ENCODE results near the gene NDN. TPM values are rescaled to one million over a fixed set of nuclear protein-coding genes. Genes with fewer than 3 reads are reported as not detected.

NDN gene
- total RNA-seq, 1 experiment from 2014 or later, result not detected

GRCh38 chr15:23647001-23647295 is 40.2 kb downstream of the NDN start:
- Histone ChIP-seq H4K20me1 (ENCODE audit: low read length) (no peaks in the 10 kb centered on the region), H2AFZ (ENCODE audit: low read length) (no peak overlapping the region), H3K27me3 (ENCODE audit: low read length) (peaks cover 37% of the 10 kb centered on the region), H3K9me3 (ENCODE audit: low read length) (no peaks in the 10 kb centered on the region), H3K79me2 (ENCODE audit: low read length) (no peaks in the 10 kb centered on the region), H3K9ac (ENCODE audit: low read length) (no peak overlapping the region), H3K4me2 (ENCODE audit: low read length) (no peak overlapping the region), H3F3A (ENCODE audit: low read length, unreplicated experiment) (no peaks in the 10 kb centered on the region), H3K27ac (ENCODE audit: low read length) (no peak overlapping the region), H3K9me2 (replicated peaks; ENCODE audit: low read length) (no peaks in the 10 kb centered on the region), H3K36me3 (ENCODE audit: low read depth, low read length) (no peaks in the 10 kb centered on the region), H3K4me1 (ENCODE audit: insufficient read depth, low read length) (no peaks in the 10 kb centered on the region), H3K4me3 (ENCODE audit: low read length) (no peak overlapping the region)
- no TSS peak for BruUV-seq (replicated peaks)
- TF ChIP-seq CTCF (conservative IDR thresholded peaks at IDR 0.05; ENCODE audit: low read depth, low read length) (no peak), EZH2phosphoT487 (IDR thresholded peaks at IDR 0.05; ENCODE audit: borderline replicate concordance, low read length) (no peak), EZH2 (IDR thresholded peaks at IDR 0.05; ENCODE audit: low read length, unreplicated experiment) (no peak)
- ChIA-PET POLR2A (ENCODE audit: unreplicated experiment) (no interaction called here), CTCF (no interaction called here)
- DNase-seq, result no peak
- no peak for ATAC-seq
- intact Hi-C loops (cut with micrococcal nuclease), result loop anchor here (5.0 kb wide), 1 partner anchor 210 kb away; no protein-coding TSS in a partner anchor

- ChIA-PET POLR2A (ENCODE audit: unreplicated experiment) (no interaction called here), CTCF (no interaction called here)
- Histone ChIP-seq H3K9ac (ENCODE audit: low read length) (no peak overlapping the region), H3K9me2 (replicated peaks; ENCODE audit: low read length) (no peaks in the 10 kb centered on the region), H3K4me2 (ENCODE audit: low read length) (no peak overlapping the region), H3F3A (ENCODE audit: low read length, unreplicated experiment) (no peaks in the 10 kb centered on the region), H3K4me1 (ENCODE audit: insufficient read depth, low read length) (no peaks in the 10 kb centered on the region), H4K20me1 (ENCODE audit: low read length) (no peaks in the 10 kb centered on the region), H2AFZ (ENCODE audit: low read length) (no peak overlapping the region), H3K9me3 (ENCODE audit: low read length) (no peaks in the 10 kb centered on the region), H3K27ac (ENCODE audit: low read length) (no peak overlapping the region), H3K36me3 (ENCODE audit: low read depth, low read length) (no peaks in the 10 kb centered on the region), H3K27me3 (ENCODE audit: low read length) (peaks cover 37% of the 10 kb centered on the region), H3K4me3 (ENCODE audit: low read length) (no peak overlapping the region), H3K79me2 (ENCODE audit: low read length) (no peaks in the 10 kb centered on the region)
- no peak for DNase-seq
- no TSS peak for BruUV-seq (replicated peaks)
- no peak for ATAC-seq
- TF ChIP-seq CTCF (conservative IDR thresholded peaks at IDR 0.05; ENCODE audit: low read depth, low read length) (no peak), EZH2 (IDR thresholded peaks at IDR 0.05; ENCODE audit: low read length, unreplicated experiment) (no peak), EZH2phosphoT487 (IDR thresholded peaks at IDR 0.05; ENCODE audit: borderline replicate concordance, low read length) (no peak)
- intact Hi-C loops (cut with micrococcal nuclease), result loop anchor here (5.0 kb wide), 1 partner anchor 211 kb away; no protein-coding TSS in a partner anchor
Measured at GRCh38 chr15:23646165-23647000, 40.7 kb downstream of the NDN start.

Data from PC-3 (cell line).